ENCODE data around the gene LPCAT3.

LPCAT3 gene

DNA sequence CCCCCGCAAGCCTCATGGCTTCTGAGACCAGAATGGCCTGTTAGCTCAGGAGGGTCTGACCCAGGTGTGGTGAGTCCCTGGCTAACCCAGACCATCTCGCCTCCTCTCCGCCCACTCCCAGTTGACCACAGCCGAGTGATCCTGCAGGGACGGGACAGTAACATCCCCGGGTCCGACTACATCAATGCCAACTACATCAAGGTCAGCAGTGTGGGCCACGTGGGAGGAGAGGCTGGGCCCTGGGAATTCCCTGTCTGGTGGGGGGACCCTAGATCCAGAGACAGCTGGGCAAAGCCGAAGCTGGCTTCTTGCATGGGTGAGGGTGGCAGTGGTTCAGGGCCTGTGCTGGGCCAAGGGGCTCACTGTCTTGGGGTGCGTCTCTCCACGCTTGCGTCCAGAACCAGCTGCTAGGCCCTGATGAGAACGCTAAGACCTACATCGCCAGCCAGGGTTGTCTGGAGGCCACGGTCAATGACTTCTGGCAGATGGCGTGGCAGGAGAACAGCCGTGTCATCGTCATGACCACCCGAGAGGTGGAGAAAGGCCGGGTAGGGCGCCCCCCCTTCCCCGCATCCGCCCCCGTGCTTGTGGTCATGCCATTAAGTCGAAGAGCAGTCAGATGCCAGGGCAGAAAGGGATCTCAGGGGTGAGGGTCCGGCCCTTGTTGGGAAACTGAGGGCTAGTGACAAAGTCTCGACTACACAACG is 62.1 kb downstream of the LPCAT3 start:
- FAIRE-seq (peak; percentile 82), DNase-seq (ENCODE audit: extremely low spot score, insufficient read length, low read depth) (no peak)

DNA sequence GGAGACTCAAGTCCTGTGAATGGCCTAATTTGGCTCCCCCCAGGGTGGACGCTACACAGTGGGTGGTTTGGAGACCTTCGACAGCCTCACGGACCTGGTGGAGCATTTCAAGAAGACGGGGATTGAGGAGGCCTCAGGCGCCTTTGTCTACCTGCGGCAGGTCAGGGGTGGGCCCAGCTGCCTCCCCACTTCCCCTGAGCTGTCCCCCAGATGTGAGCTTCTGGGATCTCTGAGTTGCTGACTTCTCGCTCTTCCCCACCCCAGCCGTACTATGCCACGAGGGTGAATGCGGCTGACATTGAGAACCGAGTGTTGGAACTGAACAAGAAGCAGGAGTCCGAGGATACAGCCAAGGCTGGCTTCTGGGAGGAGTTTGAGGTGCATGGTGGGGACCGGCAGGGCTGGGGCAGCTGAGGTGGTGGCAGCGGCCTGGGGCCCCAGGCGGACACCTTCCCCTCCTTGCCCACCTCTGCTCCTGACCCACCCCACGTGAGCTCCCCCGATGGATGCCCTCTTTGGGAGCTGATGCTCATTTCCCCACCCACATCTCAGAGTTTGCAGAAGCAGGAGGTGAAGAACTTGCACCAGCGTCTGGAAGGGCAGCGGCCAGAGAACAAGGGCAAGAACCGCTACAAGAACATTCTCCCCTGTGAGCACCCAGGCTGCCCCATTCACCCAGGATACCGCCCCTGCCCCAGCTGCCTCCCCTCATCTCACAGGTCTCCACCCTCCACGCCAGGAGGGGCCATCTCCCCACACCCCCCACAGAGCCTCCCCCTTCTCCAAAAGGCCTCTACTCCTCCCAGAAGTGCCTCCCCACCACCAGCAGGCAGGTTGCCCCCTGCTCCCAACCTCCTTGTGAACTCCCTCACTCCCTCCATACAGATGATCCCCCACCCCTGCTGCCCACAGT is 62.9 kb downstream of the LPCAT3 start:
- FAIRE-seq (peak; percentile 9), DNase-seq (ENCODE audit: extremely low spot score, insufficient read length, low read depth) (no peak)

DNA sequence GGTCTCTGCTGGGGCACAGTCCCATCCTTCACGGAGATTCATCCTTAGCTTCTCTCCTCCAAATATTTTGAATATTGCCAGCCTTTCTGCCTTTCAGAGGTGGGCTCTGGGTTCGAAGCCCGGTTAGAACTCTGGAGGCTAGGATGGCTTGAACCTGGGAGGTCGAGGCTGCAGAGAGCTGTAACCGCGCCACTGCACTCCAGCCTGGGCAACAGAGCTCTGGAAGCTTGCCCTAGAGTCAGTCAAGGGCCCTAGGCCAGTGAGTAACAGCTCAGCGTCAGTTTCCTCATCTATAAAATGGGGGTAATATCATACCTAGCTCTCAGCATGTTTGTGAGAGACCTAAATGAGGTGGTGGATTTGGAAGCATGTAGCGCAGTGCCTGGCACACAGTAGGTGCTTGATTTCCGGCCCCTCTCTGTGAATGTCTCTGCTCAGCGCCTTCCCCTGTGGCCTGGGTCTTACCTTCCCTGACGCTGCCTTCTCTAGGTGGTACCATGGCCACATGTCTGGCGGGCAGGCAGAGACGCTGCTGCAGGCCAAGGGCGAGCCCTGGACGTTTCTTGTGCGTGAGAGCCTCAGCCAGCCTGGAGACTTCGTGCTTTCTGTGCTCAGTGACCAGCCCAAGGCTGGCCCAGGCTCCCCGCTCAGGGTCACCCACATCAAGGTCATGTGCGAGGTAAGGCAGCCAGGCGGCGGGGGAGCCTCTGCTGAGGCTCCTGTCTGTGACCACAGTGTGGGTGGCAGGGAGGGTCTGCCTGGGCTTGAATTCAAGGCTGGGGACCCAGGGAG is 63.8 kb downstream of the LPCAT3 start:
- DNase-seq (ENCODE audit: extremely low spot score, insufficient read length, low read depth) (no peak), FAIRE-seq (peak; percentile 59)

DNA sequence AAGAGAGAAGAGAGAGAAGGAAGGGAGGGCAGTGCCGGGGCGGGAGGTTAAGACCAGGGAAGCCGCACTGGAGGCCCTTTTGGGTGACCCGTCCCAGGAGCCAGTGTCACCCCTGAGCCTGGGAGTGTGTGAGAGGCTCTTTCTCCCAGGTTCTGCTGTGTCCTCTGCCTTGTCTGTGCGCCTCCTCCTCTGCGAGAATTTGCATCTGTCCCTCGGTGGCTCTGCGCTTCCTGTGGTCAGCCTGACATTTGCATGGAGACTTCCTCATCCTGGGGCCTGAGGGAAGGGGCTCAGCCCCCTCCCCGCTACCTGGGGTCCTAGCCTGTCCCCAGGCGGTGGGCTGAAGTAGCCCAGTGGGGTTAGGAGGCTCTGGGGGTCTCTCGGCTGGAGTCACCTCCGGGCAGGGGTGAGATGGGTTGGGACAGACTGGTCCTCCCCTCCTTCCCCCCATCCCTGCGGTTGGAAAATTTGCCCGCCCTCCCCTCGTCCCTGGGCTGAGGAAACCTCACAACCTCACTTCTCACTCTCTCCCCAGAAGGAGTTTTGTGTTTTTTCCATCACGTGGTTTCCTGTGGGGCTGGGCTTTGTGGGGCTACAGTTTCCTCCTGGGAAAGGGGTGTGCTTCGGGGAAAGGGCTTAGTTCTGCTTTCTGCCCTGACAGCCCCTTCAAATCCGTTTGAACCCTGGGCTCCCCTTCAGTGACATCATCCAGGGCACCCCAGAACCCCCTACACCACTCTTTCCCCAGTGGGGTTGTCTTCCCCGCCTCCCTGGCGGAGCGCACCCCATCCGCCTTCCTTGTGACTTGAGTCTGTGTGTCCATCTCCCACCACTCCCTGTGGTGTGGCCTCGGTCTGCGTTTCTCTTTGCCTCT is 64.6 kb downstream of the LPCAT3 start:
- peak; percentile 100 for FAIRE-seq
- no peak for DNase-seq (ENCODE audit: extremely low spot score, insufficient read length, low read depth)

DNA sequence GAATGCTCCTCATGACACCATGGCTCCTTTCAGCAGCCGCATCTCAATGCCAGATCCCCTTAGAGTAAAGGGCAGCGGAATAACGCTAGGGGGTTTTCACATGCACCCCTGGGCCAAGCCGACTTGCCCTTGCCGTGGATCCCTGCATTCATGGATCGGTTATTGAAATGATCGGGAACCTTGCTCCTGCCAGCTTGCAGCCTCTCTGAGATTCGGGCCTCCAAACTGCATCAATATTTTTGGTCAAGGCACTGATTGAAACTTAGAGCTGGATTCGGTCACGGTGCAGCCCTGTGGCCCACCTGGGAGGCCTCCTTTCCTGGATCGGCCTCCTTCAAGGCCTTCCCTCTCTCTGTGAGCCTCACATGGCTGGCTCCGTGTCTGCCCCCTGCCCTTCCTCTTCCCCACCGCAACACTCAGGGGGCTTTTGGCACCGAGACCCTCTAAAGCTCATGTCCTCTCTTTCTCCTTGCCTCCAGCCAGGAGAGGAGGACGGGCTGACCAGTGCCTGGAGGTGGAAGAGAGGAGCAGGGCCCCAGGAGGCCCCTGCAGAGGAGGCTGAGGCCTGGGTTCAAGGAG is 65.3 kb downstream of the LPCAT3 start:
- FAIRE-seq, result no peak
- DNase-seq (ENCODE audit: extremely low spot score, insufficient read length, low read depth), result no peak

DNA sequence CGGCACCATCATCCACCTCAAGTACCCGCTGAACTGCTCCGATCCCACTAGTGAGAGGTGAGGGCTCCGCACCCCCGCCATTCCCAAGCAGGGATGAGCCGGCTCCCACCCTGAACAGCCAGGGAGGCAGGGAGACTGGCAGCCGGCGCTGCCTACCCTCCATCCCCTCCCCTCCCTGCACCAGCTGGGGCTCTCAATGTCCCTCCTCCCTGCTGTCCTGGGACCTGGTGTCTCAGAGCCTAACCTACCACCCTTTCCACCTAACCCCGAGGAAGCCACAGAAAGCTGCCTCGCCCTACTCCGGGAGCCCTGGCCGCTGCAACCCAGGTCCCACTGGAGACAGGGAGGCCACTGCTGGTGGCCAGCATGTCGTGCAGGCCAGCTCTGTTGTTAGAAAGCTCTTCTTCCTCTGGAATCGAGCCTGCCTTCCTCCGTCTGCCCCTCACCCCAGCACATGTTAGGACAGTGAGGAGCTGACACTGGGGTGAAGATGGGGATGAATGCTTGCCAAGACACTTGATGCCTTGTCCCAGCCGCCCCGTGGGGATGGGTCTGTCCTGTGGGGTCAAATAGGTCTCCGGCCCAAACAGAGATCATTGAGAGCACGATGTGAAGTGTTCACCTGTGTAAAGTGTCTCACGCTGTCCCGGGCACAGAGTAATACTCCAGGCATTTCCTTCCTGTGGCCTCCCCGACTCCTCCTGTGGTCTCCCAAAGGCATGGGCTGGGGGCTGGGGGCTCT is 66.0 kb downstream of the LPCAT3 start:
- peak; percentile 18 for FAIRE-seq
- DNase-seq (ENCODE audit: extremely low spot score, insufficient read length, low read depth), result no peak

DNA sequence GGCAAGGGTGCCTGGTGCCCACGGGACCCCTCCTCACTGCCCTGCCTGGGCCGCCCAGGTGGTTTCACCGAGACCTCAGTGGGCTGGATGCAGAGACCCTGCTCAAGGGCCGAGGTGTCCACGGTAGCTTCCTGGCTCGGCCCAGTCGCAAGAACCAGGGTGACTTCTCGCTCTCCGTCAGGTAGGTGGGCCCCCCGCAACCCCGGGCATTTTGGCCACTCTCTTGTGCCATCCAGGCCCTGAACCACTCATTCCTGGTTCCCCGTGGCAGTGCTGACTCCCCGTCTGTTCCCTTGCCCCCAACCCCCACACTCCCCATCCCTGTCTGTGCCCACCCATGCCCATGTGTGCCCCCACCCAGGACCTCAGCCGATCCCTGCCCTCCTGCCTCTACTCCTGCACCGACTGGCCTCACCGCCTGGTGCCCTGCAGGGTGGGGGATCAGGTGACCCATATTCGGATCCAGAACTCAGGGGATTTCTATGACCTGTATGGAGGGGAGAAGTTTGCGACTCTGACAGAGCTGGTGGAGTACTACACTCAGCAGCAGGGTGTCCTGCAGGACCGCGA is 66.6 kb downstream of the LPCAT3 start:
- DNase-seq (ENCODE audit: extremely low spot score, insufficient read length, low read depth) (no peak), FAIRE-seq (no peak)

DNA sequence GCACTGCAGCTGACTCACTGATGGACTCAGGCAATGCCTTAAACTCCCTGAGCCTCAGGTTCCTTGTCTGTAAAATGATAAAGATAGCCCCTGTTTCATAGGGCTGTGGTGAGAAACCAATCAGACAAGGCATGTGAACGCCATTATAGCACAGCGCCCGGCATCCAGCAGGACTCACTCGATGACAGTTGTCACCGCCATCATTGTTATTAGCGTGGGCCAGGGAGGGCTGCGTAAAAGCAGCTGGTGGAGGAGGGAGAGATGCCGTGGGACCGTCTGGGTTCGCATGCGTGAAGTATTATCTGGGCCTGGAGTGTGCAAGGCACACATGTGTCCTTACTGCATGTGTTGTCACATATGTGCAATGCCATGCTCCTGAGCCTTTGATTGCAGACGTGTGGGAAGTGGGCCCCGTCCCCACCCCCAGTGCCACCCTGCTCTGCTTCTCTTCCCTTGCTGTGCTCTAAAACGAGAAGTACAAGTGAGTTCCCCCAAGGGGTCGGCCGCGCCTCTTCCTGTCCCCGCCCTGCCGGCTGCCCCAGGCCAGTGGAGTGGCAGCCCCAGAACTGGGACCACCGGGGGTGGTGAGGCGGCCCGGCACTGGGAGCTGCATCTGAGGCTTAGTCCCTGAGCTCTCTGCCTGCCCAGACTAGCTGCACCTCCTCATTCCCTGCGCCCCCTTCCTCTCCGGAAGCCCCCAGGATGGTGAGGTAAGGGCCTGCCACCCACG is 67.3 kb downstream of the LPCAT3 start, which contains the start of gene PTPN6:
Gene PTPN6 (plus strand): TSS at position 546 of the 730 bp plus-strand sequence. CDS start 157 bp downstream, at position 703.
- DNase-seq (ENCODE audit: extremely low spot score, insufficient read length, low read depth) (no peak), FAIRE-seq (peak; percentile 91)

DNA sequence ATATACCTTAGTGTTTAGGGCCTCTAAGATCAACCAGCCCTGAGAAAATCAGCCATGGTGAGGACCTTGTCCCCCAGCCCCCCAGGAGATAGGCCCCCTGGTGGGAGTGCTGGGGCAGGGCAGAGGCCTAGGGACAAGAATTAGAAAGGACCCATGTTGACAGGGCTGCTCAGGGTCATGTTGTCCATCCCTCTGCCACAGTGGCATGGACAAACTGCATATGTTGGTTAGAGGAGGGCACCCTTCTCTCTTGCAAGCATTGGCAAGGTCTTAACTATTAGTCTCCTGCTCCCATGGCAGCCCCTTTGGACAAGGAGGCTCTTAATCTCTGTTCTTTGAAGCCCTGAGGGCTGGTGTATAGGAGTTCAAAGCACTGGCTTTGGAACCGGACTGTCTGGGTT is 67.9 kb downstream of the LPCAT3 start:
- DNase-seq (ENCODE audit: extremely low spot score, insufficient read length, low read depth) (no peak), FAIRE-seq (peak; percentile 75)

DNA sequence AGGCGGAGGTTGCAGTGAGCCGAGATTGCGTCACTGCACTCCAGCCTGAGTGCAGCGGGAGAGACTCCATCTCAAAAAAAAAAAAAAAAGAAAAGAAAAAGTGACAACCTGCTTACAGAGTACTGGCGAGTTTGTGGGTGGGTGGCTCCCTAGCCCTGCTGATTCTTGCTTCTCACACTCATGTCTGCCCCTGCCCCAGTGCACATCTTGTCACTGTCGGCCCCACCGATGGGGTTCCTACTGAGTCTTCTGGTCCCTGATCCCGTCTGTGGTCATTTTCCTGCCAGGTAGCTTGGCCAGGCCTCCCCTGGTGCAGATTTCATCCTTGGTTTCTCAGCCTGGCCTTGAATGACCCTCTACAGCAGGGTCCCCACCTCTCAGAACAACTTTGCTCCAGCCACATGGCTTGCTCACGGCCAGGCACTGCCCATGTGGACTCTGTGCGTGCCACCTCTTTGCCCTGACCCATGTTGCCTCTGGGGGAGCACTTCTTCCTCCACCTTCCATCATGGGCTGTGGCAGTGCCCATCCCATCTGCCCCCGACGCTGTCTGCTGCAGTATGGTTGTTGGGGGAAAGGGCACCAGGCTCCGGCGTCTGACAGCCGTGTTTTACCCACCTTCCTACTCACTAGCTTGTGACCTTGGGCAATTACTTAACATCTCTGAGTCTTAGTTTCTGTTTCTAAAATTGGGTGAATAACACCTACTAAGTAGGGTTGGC is 69.2 kb downstream of the LPCAT3 start:
- FAIRE-seq (peak; percentile 89), DNase-seq (ENCODE audit: extremely low spot score, insufficient read length, low read depth) (no peak)

DNA sequence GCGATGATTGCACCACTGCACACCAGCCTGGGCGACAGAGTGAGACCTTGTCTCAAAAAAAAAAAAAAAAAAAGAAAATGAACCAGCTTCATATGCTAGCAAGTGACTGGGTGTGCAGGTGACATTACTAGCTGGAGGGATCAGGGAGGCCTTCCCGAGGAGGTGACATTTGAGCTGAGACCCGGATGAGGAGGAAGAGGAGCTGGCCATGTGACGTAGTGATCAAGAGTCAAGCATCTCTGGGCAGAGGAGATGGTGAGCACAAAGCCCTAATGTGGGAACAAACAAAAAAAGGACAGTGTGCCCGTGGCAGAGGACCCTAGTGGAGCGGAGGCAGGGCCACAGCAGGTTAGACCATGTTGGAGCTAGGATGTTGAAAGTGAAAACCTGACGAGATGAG is 70.7 kb downstream of the LPCAT3 start:
- no peak for DNase-seq (ENCODE audit: extremely low spot score, insufficient read length, low read depth)
- no peak for FAIRE-seq

DNA sequence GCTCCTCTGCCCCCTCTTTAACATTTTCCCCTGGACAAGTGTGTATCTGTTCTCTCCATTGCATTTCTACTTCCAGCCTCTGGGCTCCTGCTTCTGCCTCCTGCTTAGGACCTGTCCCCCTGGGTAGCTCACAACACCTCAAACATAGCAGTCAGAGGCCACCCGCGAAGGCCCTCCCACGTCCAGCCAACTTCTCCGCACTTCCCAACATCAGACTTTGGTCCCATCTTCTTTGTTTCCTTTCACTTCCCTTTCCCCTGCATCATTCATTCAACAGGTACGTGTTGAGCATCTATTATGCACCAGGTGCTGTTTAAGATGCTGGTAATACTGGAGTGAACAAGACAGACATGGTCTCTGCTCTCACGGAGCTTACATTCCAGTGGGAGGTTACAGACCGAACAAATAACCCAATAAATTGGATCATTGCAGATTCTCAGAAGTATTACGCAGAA is 71.3 kb downstream of the LPCAT3 start:
- DNase-seq (ENCODE audit: extremely low spot score, insufficient read length, low read depth) (no peak), FAIRE-seq (no peak)

DNA sequence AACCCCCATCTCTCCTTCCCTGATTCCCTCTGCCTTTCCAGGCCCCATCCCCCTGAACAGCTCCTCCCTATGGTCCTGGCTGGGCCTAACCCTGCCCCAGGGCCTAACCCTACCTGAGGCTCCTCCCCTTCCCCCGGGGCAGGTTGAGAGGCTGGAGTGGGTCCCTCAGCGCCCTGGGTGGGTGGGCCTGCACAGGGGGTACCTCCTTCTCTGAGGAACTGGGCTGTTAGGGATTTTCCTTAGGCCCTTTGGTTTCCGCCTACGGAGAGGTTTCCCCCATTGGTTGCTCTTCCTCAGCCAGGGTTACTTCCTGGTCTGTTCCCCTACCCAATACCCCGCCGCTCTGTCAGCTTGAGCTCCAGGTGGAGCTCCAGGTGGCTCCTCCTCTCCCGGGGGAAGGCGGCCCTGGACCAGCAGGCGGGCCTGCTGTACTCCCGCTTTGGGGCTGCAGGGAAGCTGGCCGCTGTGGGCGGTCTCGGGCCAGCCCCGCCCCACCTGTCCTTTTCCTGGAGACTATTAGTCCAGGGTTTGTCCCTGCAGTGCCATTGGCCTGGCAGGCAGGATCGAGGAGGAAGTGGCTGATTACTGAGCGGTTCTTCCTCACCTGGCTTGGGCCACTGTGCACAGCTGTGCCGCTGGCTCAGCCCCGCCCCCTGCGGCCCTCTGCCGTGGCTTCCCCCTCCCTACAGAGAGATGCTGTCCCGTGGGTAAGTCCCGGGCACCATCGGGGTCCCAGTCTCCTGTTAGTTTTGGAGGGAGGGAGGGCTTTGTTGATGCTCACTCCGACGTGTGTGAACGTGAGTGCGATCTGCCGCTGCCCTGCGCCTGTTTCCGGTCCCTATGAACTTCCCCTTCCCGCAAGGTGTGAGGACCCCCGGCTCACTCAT is 72.0 kb downstream of the LPCAT3 start:
- FAIRE-seq, result peak; percentile 89
- DNase-seq (ENCODE audit: extremely low spot score, insufficient read length, low read depth), result no peak

DNA sequence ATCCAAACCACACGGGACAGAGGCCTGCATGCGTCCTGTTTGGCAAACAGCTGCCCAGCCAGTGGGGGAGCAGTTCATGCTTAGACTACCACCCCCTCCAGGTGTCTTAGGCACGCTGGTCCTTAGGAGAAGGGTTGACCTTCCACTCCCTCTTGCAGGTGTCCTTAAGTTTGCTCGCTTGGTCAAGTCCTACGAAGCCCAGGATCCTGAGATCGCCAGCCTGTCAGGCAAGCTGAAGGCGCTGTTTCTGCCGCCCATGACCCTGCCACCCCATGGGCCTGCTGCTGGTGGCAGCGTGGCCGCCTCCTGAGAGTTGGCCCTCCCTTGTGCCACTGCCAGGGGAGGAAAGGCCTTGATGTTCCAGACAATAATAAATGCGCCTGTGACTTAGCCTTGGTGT is 72.7 kb downstream of the LPCAT3 start:
- FAIRE-seq (no peak), DNase-seq (ENCODE audit: extremely low spot score, insufficient read length, low read depth) (no peak)

DNA sequence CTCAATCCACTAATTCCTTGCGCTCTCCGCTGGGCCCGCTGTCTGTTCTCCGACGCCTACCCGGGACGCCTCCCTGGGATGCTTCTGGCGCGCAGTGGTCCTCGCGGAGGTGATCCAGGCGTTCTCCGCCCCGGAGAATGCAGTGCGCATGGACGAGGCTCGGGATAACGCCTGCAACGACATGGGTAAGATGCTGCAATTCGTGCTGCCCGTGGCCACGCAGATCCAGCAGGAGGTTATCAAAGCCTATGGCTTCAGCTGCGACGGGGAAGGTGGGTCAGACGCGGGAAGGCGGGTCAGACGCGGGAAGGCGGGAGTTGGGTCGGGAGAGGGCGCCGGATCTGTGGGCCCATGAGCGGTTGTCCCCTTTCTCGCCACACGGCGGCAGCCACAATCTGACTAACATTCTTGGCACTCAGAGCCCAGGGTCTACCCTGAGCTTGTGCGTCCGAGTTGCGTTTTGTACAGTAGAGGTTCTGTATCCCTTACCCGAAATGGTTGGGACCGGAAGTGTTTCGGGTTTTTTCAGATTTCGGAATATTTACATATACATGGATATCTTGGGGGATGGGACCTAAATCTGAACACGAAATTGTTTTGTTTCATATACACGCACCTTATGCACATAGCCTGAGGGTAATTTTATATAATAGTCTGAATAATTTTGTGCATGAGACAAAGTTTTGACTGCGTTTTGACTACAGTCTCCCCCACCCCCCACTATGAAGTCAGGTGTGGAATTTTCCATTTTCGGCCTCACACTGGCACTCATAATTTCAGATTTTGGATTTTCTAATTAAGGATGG is 73.7 kb downstream of the LPCAT3 start:
- no peak for DNase-seq (ENCODE audit: extremely low spot score, insufficient read length, low read depth)
- FAIRE-seq, result peak; percentile 90
